Liver (tissue), 3 donors: Measurements from ENCODE around the gene INSIG2.

ENCODE experiments used
- CTCF ChIP-seq: fragments of 150-350 bp; IDR thresholded peaks from 2 replicates; pipeline ENCODE4 v1.5.1; 2017; ENCODE audit warnings: improper control_type of control experiment, low read depth, low read length; ENCODE audit not compliant: missing input control
- SP1 ChIP-seq: IDR thresholded peaks from 2 replicates; pipeline ENCODE4 v1.6.1; 2018; ENCODE audit warnings: antibody characterized with exemption, mild to moderate bottlenecking
- donor health status: healthy.
- donor health status: healthy.

GRCh38 chr2:118062669-118063068 is 25.6 kb upstream of the INSIG2 start:
- no peak for TF ChIP-seq CTCF
- no peak for TF ChIP-seq SP1
